Stimulated activated effector memory CD8-positive, alpha-beta T cell treated with anti-CD3 and anti-CD28 coated beads, Interleukin-12 subunit alpha, Interleukin-12 subunit beta, amount 100 ng/mL, for 72 hours (primary cell): Measurements from ENCODE around the gene RMND5A.
"Not testable (repeated sequence)": the region's sequence is repeated elsewhere in the genome, so short reads cannot be mapped to it uniquely, and the experiment has no call there.

Source experiments
- ATAC-seq: fragments of 150-1000 bp; cut with Tn5 transposase; 2 replicates; pipeline ENCODE4 v1.10.0; 2021
- DNase-seq, 2 donors: peaks; one replicate each; pipeline ENCODE4 v3.0.0; 2021 to 2022; ENCODE audit warnings: low spot score in 2 of 2
- H3K27ac Mint-ChIP-seq: one replicate; pipeline ENCODE4 v1.8.0; 2022; ENCODE audit warnings: mild to moderate bottlenecking, mixed read lengths
- H3K36me3 Mint-ChIP-seq: one replicate; pipeline ENCODE4 v1.8.0; 2022; ENCODE audit warnings: mild to moderate bottlenecking, mixed read lengths
- H3K4me1 Mint-ChIP-seq: one replicate; pipeline ENCODE4 v1.8.0; 2022; ENCODE audit warnings: mixed read lengths
- H3K4me3 Mint-ChIP-seq: one replicate; pipeline ENCODE4 v1.8.0; 2022; ENCODE audit warnings: mild to moderate bottlenecking, mixed read lengths
- H3K9me3 Mint-ChIP-seq: one replicate; pipeline ENCODE4 v1.8.0; 2022; ENCODE audit warnings: mixed read lengths

RMND5A gene

GRCh38 chr2:86719637-86720539 is at the start of gene RMND5A:
RMND5A (plus strand) TSS chr2:86720291; CDS start chr2:86720668, 377 bp downstream.
- Mint-ChIP-seq H3K27ac (peak within 1 kb of the TSS; percentile 64), H3K4me3 (peak within 1 kb of the TSS; percentile 73)
- not testable (repeated sequence) for H3K4me1 Mint-ChIP-seq, H3K36me3 Mint-ChIP-seq, H3K9me3 Mint-ChIP-seq
- DNase-seq (peak; percentile 91 to 96), ATAC-seq (peak; percentile 94)

DNA sequence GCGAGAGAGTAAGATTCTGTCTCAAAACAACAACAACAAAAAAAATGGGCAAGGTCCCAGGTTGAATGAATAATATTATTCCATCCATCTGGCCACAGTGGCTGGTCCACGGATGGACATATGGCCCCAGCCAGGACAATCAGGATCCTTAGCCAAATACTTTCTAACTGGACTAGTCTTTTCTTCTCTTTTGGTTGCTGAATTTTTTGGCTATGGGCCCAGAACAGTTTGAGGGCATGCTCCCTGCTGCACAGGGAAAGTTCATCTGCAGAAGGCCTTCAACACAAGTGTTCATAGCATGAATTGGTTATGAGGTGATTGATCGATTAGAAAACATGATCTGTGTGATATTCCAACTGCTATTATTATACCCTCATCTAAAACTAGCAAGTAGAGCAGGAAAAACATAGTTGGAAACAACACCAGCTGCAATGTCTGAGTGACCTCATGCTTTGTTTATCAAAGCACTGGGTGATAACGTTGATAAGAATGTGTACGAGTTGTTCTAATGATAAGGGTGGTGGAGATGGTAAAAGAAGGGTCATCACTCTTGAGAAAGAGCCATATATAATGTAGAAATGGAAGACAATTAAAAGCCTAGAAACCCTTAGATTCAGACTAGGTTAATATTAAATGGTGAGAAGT is 48.6 kb upstream of the RMND5A start:
- no peak for DNase-seq
- Mint-ChIP-seq H3K4me3 (no peak overlapping the region), H3K4me1 (no peaks in the 10 kb centered on the region), H3K9me3 (no peaks in the 10 kb centered on the region), H3K27ac (no peak overlapping the region), H3K36me3 (no peaks in the 10 kb centered on the region)
- ATAC-seq: no peak

DNA sequence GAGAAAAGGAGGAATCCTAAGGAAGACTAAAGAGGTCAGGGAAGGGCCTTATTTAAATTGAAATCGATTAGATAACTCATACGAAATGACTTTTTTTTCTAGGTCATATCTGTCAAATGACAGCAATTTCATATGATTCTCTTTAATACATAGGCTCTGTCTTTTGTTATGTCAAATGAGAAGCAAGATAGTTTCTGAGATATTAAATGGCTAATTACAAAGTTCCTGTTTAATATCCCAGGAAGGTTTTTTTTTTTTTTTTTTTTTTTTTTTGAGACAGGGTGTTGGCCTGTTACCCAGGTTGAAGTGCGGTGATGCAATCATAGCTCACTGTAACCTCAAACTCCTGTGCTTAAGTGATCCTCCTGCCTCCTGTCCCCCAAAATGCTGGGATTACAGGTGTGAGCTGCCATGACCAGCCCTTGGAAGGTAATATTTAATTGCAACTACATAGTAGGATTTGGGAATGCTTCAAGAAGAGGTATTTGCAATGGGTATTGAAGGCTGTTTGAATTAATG is 48.0 kb upstream of the RMND5A start:
- Mint-ChIP-seq H3K4me3 (no peak overlapping the region), H3K27ac (no peak overlapping the region), H3K36me3 (no peaks in the 10 kb centered on the region), H3K4me1 (no peaks in the 10 kb centered on the region), H3K9me3 (no peaks in the 10 kb centered on the region)
- no peak for DNase-seq
- no peak for ATAC-seq

GRCh38 chr2:86673011-86673410 is 47.1 kb upstream of the RMND5A start:
- Mint-ChIP-seq H3K9me3 (no peaks in the 10 kb centered on the region), H3K27ac (no peak overlapping the region), H3K36me3 (no peaks in the 10 kb centered on the region), H3K4me1 (no peaks in the 10 kb centered on the region), H3K4me3 (no peak overlapping the region)
- ATAC-seq (no peak), DNase-seq (no peak)

DNA sequence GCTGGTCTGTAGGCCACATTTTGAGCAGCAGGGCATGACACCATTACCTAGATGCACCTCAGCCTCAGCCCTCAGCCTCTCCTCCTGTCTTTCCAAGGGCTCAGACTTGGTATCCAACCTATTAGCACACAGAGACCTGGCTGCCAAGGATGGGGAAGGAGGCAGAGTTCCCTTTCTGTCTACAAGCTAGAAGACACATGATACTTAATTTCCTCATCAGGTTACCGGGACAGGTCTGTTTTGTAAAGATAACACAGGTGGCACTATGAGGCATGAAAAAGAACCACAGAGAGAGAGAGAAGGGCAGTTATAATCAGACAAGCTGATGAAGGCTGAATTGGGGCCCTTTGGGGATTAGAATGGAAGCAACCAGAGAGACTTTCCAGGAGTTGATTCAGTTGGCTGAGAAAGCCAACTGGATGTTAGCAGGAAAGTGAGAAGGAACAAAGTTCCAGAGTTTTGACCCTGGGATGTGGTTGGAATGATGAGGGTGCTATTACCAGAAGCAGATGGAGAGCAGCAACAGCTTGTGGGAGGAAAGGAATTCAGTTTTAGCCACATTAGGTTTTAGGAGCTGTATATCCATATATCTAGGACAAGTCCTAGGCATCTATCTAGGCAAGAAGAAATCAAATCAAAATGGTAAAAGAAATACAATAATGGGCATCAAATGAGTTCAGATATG is 46.0 kb upstream of the RMND5A start:
- no peaks in the 10 kb centered on the region for H3K36me3 Mint-ChIP-seq
- DNase-seq (no peak), ATAC-seq (no peak)
- H3K9me3 Mint-ChIP-seq: no peaks in the 10 kb centered on the region
- no peaks in the 10 kb centered on the region for H3K4me1 Mint-ChIP-seq
- H3K27ac Mint-ChIP-seq: no peak overlapping the region
- H3K4me3 Mint-ChIP-seq: no peak overlapping the region

GRCh38 chr2:86675104-86675503 is 45.0 kb upstream of the RMND5A start:
- Mint-ChIP-seq H3K36me3 (no peaks in the 10 kb centered on the region), H3K27ac (no peak overlapping the region), H3K9me3 (no peaks in the 10 kb centered on the region), H3K4me3 (no peak overlapping the region), H3K4me1 (no peaks in the 10 kb centered on the region)
- DNase-seq (no peak), ATAC-seq (no peak)

DNA sequence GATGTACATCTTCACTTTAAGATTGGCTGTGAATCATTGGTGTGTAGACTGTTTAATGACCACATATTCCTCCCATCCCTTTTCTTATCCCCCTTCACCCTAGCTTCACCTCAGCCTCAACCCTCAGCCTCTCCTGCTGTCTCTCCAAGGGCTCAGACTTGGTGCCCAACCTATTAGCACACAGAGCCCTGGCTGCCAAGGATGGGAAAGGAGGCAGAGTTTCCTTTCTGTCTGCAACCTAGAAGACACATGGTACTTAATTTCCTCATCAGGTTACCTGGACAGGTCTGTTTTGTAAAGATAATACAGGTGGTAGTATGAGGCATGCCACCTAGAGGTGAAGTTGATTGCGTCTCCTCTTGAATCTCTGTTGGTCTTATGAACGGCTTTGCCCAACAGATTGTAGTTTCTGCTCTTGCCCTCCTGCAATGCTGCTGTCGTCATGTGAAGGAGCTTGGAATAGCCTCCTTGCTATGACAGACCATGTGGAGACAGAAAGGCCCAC is 44.5 kb upstream of the RMND5A start:
- Mint-ChIP-seq H3K9me3 (no peaks in the 10 kb centered on the region), H3K27ac (no peak overlapping the region), H3K4me3 (no peak overlapping the region), H3K36me3 (no peaks in the 10 kb centered on the region), H3K4me1 (no peaks in the 10 kb centered on the region)
- no peak for ATAC-seq
- no peak for DNase-seq

- DNase-seq (no peak), ATAC-seq (no peak)
- Mint-ChIP-seq H3K4me3 (no peak overlapping the region), H3K27ac (no peak overlapping the region), H3K9me3 (no peaks in the 10 kb centered on the region), H3K36me3 (no peaks in the 10 kb centered on the region), H3K4me1 (no peaks in the 10 kb centered on the region)
Observed at GRCh38 chr2:86677816-86678215, 42.3 kb upstream of the RMND5A start.

DNA sequence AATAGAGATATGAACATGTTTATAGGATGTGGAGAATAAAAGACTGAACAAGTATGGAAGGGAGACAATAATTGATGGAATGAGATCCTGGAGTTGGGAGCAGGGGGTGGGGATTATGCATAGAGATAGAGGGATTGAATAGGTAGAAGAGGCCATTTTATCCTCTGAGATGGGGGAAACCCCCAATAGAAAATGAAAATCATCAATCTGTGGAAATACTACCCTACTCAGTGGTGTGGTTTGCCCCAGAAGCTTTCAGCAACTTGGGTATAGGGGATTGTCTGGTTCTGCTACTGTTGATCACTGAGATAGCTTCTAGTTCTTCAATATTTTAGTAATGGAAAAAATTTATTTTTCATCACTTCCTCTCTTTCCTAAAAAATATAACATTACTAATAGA is 41.1 kb upstream of the RMND5A start:
- DNase-seq: no peak
- ATAC-seq: no peak
- Mint-ChIP-seq H3K36me3 (no peaks in the 10 kb centered on the region), H3K4me3 (no peak overlapping the region), H3K27ac (no peak overlapping the region), H3K9me3 (no peaks in the 10 kb centered on the region), H3K4me1 (no peaks in the 10 kb centered on the region)

- ATAC-seq (no peak), DNase-seq (no peak)
- Mint-ChIP-seq H3K9me3 (no peaks in the 10 kb centered on the region), H3K27ac (no peak overlapping the region), H3K4me1 (no peaks in the 10 kb centered on the region), H3K36me3 (no peaks in the 10 kb centered on the region), H3K4me3 (no peak overlapping the region)
Observed at GRCh38 chr2:86685351-86685750, 34.7 kb upstream of the RMND5A start.

DNA sequence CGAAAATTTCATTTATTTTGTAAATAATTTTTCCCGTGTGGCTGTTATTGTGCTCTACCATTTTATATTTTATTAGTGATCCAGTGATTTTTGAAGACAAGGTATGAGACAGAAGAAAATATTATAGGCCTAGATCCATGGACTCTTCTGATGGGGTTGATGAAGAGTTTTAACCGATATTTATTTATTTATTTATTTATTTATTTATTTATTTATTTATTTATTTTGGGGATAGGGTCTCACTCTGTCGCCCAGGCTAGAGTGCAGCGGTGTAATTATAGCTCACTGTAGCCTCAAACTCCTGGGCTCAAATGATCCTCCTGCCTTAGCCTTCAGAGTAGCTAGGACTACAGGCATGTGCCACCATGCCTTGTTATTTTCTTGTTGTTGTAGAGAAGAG is 33.6 kb upstream of the RMND5A start:
- DNase-seq: no peak
- no peaks in the 10 kb centered on the region for H3K9me3 Mint-ChIP-seq
- H3K4me3 Mint-ChIP-seq: no peak overlapping the region
- no peaks in the 10 kb centered on the region for H3K36me3 Mint-ChIP-seq
- no peaks in the 10 kb centered on the region for H3K4me1 Mint-ChIP-seq
- no peak overlapping the region for H3K27ac Mint-ChIP-seq
- ATAC-seq: no peak

DNA sequence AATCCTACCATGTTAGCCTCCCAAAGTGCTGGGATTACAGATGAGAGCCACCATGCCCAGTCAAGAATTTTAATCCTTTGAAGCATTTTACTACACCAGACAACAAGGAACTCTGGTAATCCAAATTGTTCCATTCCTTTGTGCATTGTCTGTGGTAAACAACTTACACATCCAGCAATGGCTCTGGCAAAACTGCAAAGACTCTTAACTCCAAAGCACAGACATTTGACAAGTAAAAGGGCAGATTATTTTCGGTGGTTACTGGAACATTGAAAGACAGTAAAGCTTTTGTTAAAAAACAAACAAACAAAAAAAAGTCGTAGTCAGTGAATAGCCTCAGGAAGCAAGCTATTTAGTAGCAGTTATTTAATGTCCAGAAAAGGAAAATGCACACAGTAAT is 33.2 kb upstream of the RMND5A start:
- Mint-ChIP-seq H3K4me1 (no peaks in the 10 kb centered on the region), H3K36me3 (no peaks in the 10 kb centered on the region), H3K27ac (no peak overlapping the region), H3K4me3 (no peak overlapping the region), H3K9me3 (peaks cover 2% of the 10 kb centered on the region)
- DNase-seq (no peak), ATAC-seq (no peak)

GRCh38 chr2:86695053-86695691 is 24.9 kb upstream of the RMND5A start:
- Mint-ChIP-seq H3K4me3 (no peak overlapping the region), H3K9me3 (peaks cover 12% of the 10 kb centered on the region), H3K27ac (no peak overlapping the region), H3K4me1 (peaks cover 8% of the 10 kb centered on the region), H3K36me3 (no peaks in the 10 kb centered on the region)
- peak; percentile 61 for ATAC-seq
- DNase-seq: no peak

DNA sequence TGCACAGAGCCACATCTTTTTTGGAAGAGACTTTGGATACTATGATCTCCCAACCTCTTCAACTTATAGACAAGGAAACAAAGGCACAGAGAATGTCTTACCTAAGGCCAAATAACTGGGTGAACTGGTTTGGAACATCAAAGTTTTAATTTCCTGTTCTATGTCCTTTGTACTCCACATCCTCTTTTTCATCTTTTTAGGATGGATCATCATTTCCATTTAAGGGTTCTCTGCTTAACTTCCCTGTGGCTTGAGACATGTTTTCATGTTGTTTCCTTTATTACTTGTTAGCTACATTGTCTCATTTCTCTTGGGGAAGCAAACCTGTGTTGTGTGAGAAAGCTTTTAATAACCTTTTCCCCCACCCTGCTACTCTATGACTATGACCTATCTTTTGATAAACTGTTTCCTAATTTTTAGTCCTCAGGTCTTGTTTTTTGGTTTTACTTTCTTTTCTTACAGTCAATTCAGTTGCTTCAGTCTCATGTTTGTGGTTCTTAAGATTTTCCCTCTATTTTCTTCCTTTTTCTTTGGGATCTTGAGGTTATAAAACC is 22.5 kb upstream of the RMND5A start:
- Mint-ChIP-seq H3K9me3 (peaks cover 10% of the 10 kb centered on the region), H3K27ac (no peak overlapping the region), H3K36me3 (no peaks in the 10 kb centered on the region), H3K4me1 (peaks cover 8% of the 10 kb centered on the region), H3K4me3 (no peak overlapping the region)
- DNase-seq (no peak), ATAC-seq (no peak)

GRCh38 chr2:86700690-86701089 is 19.4 kb upstream of the RMND5A start:
- DNase-seq: no peak
- no peak overlapping the region for H3K27ac Mint-ChIP-seq
- no peak overlapping the region for H3K4me3 Mint-ChIP-seq
- peaks cover 8% of the 10 kb centered on the region for H3K4me1 Mint-ChIP-seq
- H3K9me3 Mint-ChIP-seq: peaks cover 2% of the 10 kb centered on the region
- ATAC-seq: no peak
- no peaks in the 10 kb centered on the region for H3K36me3 Mint-ChIP-seq
